ENCODE measurements around the gene CCDC12.

Gene CCDC12

DNA sequence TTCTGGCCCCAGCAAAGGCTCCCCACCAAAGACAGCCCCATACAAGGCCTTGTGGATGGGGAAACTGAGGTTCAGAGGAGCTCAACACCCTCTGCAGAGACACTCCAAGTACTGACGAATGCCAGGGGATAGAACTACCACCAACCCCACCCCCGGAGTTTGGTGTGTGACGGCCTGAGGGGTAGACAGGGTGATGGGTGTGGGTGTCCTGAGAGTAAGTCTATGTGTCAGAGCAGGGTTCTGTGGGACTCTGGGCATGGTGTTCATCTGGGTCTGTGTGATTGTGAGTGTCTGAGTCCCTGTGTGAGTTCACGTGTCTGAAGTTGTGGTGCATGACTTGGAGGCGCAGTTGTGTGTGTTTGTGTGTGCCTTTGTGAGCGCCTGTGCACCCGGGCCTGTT is 91.6 kb downstream of the CCDC12 start:
- H3K36me3 ChIP-seq (ENCODE audit: control insufficient read depth, insufficient read depth, low read length): no peaks in the 10 kb centered on the region
- 82 to 95% methylated on average over 2 to 4 of the region's 7 CpGs for WGBS, 2 experiments (ENCODE audit: insufficient coverage in 2 of 2)

DNA sequence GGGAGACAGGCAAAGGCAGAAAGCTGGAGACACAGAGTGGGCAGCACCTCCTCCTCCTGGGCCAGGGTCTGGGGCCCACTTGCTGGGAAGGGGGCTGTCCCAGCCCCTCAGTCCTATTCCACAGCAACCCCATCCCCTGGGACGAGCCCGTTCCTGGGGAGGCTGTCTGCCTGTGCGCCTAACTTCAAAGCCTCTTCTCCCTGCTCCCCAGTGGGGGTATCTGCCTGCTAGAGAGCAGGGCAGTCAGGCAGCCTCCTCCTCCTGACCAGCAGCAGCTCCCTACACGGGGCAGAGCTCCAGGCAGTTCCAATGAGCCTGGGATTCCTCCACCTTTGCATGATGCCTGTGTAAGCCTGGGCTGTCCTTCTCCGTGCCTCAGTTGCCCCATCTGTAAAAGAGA is 92.1 kb downstream of the CCDC12 start:
- Histone ChIP-seq H3K4me1 (ENCODE audit: control insufficient read depth, insufficient read depth, low read length, poor library complexity, severe bottlenecking) (peaks cover 20% of the 10 kb centered on the region), H3K4me3 (ENCODE audit: extremely low read depth, insufficient read depth, low read length, poor library complexity, severe bottlenecking) (peak overlapping the region; percentile 41), H3K27ac (ENCODE audit: low read depth, low read length, severe bottlenecking) (no peak overlapping the region), H3K36me3 (ENCODE audit: control insufficient read depth, insufficient read depth, low read length) (no peaks in the 10 kb centered on the region), H3K9me3 (ENCODE audit: control insufficient read depth, low read length) (no peaks in the 10 kb centered on the region)
- WGBS, 2 experiments (ENCODE audit: insufficient coverage in 2 of 2): 23 to 24% methylated on average over 5 of the region's 5 CpGs

More for the DNA sequence above, 91.6 kb downstream of the CCDC12 start:
- Histone ChIP-seq H3K4me1 (ENCODE audit: control insufficient read depth, insufficient read depth, low read length, poor library complexity, severe bottlenecking) (peaks cover 17% of the 10 kb centered on the region), H3K27ac (ENCODE audit: low read depth, low read length, severe bottlenecking) (no peak overlapping the region), H3K4me3 (ENCODE audit: extremely low read depth, insufficient read depth, low read length, poor library complexity, severe bottlenecking) (no peak overlapping the region), H3K9me3 (ENCODE audit: control insufficient read depth, low read length) (no peaks in the 10 kb centered on the region)

DNA sequence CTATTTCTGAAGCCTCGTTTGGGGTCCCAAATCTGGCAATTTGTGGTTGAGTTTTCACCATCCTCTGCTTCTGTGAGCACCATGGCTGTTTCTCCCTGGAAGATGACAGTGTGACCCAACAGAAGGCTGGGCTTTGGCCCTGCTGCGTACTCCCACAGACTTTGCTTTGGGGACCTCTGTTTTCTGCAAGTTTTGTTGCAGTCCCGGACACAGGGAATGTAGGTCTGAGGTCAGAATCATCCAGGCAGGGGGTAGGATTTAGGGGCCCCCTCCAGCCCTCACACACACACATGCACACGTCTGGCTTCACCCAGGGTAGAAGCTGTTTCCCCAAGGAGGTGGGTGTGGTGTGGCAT is 92.7 kb downstream of the CCDC12 start:
- H3K27ac ChIP-seq (ENCODE audit: low read depth, low read length, severe bottlenecking): no peak overlapping the region
- no peaks in the 10 kb centered on the region for H3K9me3 ChIP-seq (ENCODE audit: control insufficient read depth, low read length)
- peak overlapping the region; percentile 41 for H3K4me3 ChIP-seq (ENCODE audit: extremely low read depth, insufficient read depth, low read length, poor library complexity, severe bottlenecking)
- peaks cover 25% of the 10 kb centered on the region for H3K4me1 ChIP-seq (ENCODE audit: control insufficient read depth, insufficient read depth, low read length, poor library complexity, severe bottlenecking)
- WGBS, 2 experiments (ENCODE audit: insufficient coverage in 2 of 2): 11 to 26% methylated on average over 3 of the region's 4 CpGs
- H3K36me3 ChIP-seq (ENCODE audit: control insufficient read depth, insufficient read depth, low read length): no peaks in the 10 kb centered on the region

DNA sequence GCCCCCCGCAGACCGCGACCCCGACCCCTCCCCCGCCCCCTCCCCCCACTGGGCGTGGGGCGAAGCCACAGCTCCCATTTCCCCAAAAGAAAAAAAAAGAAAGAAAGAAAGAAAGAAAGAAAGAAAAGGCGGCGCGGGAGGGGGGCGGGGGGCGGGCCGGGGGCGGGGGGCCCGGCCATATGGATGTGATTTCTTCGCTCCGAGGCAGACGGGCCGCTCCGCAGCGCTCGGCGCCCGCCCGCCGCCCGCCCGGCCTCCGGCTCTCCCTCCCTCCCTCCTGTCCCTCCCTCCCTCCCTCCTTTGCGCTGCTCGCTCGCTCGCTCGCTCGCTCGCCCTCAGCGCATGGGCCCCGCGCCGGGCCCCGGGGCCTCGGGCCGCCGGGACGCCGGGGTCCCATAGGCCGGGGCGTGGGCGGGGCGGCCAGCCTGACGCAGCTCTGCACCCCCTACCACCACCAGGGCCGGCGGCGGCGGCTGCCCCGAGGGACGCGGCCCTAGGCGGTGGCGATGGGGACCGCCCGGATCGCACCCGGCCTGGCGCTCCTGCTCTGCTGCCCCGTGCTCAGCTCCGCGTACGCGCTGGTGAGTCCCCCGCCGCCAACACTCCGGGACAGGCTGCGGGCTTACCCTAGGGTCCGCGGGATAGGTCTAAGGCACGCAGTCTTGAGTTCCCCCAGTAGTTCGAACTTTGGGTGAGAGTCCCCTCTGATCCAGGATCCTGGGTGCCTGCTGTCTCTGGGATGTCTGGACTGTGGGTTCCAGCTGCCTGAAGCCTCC is 93.3 kb downstream of the CCDC12 start:
- Histone ChIP-seq H3K27ac (ENCODE audit: low read depth, low read length, severe bottlenecking) (no peak overlapping the region), H3K4me1 (ENCODE audit: control insufficient read depth, insufficient read depth, low read length, poor library complexity, severe bottlenecking) (peaks cover 26% of the 10 kb centered on the region), H3K36me3 (ENCODE audit: control insufficient read depth, insufficient read depth, low read length) (no peaks in the 10 kb centered on the region), H3K9me3 (ENCODE audit: control insufficient read depth, low read length) (no peaks in the 10 kb centered on the region), H3K4me3 (ENCODE audit: extremely low read depth, insufficient read depth, low read length, poor library complexity, severe bottlenecking) (peak overlapping the region; percentile 54)
- 1% methylated on average over 38 to 45 of the region's 78 CpGs for WGBS, 2 experiments (ENCODE audit: insufficient coverage in 2 of 2)

DNA sequence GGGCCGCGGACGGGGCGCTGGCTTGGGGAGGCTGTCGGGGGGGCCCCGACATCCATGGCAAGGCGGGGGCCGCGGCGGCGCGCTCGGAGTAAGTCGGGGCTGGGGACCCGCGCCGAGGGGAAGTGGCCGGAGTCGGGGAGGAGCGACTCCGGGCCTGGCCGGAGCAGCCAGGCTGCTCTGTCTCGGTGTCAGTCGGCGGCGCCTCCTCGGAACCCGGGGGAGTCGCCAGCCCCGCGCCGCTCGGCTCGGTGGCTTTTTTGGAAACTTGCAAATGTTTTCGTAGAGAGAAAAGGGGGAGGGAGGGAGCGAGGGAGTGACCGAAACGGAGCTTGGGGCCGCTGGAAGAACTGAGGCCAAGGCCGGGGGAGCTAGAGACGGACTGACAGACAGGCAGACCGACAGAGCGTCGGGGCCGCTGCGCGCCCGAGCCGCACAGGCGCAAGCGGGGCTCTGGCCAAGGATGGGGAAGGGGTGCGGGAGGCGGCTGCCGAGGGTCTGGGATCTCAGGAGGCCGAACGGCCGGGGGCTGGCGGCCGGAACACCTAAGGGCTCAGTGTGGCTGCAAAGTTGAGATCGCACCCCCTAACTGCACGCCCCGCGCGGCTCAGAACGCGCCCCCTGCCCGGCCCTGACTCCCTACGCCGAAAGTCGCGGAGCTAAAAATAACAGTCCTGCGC is 94.0 kb downstream of the CCDC12 start:
- Histone ChIP-seq H3K36me3 (ENCODE audit: control insufficient read depth, insufficient read depth, low read length) (no peaks in the 10 kb centered on the region), H3K4me3 (ENCODE audit: extremely low read depth, insufficient read depth, low read length, poor library complexity, severe bottlenecking) (peak overlapping the region; percentile 54), H3K9me3 (ENCODE audit: control insufficient read depth, low read length) (no peaks in the 10 kb centered on the region), H3K27ac (ENCODE audit: low read depth, low read length, severe bottlenecking) (no peak overlapping the region), H3K4me1 (ENCODE audit: control insufficient read depth, insufficient read depth, low read length, poor library complexity, severe bottlenecking) (peaks cover 32% of the 10 kb centered on the region)
- 0 to 1% methylated on average over 55 to 61 of the region's 72 CpGs for WGBS, 2 experiments (ENCODE audit: insufficient coverage in 2 of 2)

DNA sequence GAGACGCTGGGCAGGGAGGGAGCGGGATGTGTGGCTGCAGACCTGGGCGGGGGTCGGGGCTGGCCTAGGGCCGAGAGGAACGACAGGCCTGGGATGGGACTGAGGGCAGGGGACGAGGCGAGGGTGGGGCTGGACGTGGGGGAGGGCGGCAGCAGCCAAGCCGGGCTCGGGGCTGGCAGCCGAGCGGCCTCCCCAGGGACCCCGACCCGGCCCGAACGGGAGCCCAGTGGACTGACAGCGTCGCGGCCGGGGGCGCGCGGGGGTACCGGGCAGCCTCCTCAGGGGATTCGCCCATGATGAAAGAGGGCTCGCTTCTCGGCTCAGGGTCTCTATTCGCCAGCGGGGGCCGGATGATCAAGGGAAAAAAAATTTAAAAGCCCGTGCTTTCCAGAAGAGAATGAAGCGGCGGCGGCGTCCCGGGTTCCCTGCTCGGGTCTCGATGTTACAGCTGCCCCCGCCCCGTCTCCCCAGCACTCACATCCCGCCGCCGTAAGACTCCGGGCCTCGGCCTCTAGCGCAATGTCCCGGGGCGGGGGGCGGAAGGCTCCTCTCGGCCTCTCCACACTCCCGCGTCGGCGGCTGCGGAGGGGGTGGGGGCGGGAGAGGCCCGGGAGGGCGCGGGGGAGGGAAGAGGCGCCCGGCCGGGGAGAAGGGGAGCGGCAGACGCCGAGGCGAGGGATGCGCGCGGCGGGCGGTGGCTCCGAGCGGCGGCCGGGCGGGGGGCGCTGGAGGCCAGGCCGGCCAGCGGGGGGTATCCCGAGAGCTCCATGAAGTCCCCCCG is 94.8 kb downstream of the CCDC12 start:
- 0 to 1% methylated on average over 42 to 55 of the region's 83 CpGs for WGBS, 2 experiments (ENCODE audit: insufficient coverage in 2 of 2)
- Histone ChIP-seq H3K9me3 (ENCODE audit: control insufficient read depth, low read length) (no peaks in the 10 kb centered on the region), H3K27ac (ENCODE audit: low read depth, low read length, severe bottlenecking) (no peak overlapping the region), H3K4me3 (ENCODE audit: extremely low read depth, insufficient read depth, low read length, poor library complexity, severe bottlenecking) (peak overlapping the region; percentile 54), H3K4me1 (ENCODE audit: control insufficient read depth, insufficient read depth, low read length, poor library complexity, severe bottlenecking) (peaks cover 39% of the 10 kb centered on the region), H3K36me3 (ENCODE audit: control insufficient read depth, insufficient read depth, low read length) (no peaks in the 10 kb centered on the region)

DNA sequence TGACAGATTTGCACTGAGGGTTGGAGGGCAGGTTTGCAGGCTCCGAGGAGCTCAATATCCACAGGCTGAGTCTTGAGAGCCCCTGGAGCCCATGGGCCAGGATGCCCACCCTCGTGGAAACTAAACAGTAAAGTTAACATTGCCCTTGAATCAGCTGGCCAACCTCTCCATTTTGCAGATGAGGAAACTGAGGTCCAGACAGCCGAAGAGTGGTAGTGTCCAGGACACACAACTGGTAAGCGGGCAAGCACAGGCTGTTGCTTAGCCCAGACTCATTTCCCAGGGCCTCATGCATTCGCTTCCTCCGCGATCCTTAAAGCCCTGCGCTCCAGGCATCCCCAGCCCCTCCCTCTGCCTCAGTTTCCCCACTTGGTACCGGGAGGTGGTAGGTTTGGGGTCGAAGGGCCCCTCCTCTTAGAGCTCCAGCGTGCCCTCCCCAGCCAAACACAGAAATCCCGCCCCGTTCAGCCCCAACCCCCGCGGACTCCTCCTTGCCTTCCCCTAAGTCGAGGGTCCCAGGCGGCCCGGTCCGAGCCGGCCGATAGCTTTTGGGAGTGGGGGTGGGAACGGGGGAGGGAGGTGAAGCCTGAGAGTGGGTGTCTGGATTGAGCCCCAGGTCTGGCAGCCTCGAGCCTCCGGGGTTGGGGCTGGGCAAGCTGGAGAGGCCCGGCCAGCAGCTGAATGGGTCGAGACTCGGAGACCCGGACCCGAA is 95.5 kb downstream of the CCDC12 start:
- H3K27ac ChIP-seq (ENCODE audit: low read depth, low read length, severe bottlenecking): no peak overlapping the region
- H3K4me1 ChIP-seq (ENCODE audit: control insufficient read depth, insufficient read depth, low read length, poor library complexity, severe bottlenecking): peaks cover 45% of the 10 kb centered on the region
- H3K36me3 ChIP-seq (ENCODE audit: control insufficient read depth, insufficient read depth, low read length): no peaks in the 10 kb centered on the region
- WGBS, 2 experiments (ENCODE audit: insufficient coverage in 2 of 2): 22% methylated on average over 13 to 21 of the region's 29 CpGs
- no peaks in the 10 kb centered on the region for H3K9me3 ChIP-seq (ENCODE audit: control insufficient read depth, low read length)
- H3K4me3 ChIP-seq (ENCODE audit: extremely low read depth, insufficient read depth, low read length, poor library complexity, severe bottlenecking): peak overlapping the region; percentile 54

DNA sequence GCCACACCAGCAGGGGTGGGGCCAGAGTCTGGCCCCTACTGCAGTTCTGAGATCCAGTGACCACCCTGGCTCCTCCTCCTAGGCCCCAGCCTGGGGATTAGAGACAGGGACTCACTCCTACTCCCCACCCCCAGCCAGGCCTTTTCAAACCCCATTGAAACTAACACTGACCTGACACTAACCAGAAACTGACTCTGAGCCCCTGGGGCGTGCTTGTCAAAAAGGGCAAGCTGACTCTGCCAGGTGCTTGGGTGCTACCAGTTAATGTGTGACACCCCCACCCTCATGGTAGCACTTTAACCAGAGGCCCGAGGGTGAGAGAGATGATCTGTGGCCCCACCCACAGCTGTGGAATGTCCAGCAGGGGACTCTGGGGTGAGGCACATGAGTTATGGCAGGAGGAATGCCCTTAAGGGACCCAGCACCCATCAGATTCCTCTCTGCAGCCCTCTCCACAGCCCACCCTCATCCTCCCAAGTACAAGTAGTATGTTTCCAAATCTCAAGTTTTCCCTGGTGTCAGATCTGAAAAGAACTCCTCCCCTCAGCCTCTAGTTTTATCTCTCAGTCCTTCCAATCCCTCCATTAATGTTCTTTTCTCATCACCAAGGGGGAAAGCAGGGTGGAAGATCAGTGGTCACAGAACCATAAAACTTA is 97.6 kb downstream of the CCDC12 start:
- H3K4me1 ChIP-seq (ENCODE audit: control insufficient read depth, insufficient read depth, low read length, poor library complexity, severe bottlenecking): peaks cover 44% of the 10 kb centered on the region
- H3K27ac ChIP-seq (ENCODE audit: low read depth, low read length, severe bottlenecking): peak overlapping the region; percentile 81
- no peaks in the 10 kb centered on the region for H3K36me3 ChIP-seq (ENCODE audit: control insufficient read depth, insufficient read depth, low read length)
- no peak overlapping the region for H3K4me3 ChIP-seq (ENCODE audit: extremely low read depth, insufficient read depth, low read length, poor library complexity, severe bottlenecking)
- no peaks in the 10 kb centered on the region for H3K9me3 ChIP-seq (ENCODE audit: control insufficient read depth, low read length)
- WGBS, 2 experiments (ENCODE audit: insufficient coverage in 2 of 2): 83% methylated on average over 1 of the region's 2 CpGs; no CpG with 5 or more reads in 1 of the 2 experiments

DNA sequence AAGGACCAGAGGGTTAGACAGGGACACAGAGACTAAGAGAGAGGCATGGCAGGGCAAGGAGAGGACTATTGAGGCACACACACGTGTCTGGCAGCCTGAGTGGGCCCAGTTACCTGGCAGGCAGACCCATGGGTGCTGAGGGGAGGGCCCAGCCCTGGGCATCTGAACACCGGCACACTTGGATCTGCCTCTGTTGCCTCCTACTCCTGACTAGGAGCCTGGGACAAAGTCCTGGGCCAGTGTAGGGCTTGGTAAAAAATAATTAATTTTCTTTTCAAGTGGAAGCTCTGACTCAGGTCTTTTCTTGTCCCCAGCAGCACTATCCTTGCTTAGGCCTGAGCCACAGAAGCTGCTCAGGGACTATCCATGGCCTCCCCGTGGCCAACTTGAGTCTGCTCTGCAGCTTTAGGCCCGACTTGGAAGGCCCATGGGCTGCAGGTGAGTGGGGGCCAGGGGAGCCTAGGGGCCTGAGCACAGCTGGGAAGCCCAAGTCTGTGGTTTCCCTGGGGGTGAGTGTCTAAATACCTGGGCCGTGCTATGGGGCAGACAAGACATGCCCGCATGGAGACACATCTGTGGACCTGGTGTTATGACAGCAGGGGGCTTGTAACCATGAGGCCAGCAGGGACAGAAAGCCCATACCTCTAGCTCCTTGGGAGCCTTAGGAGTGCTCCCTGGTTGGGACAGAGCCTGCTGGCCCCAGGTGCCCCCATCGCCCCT is 99.0 kb downstream of the CCDC12 start, which contains the start of gene PTH1R:
TSS of gene PTH1R (plus strand) at position 316 of the 720 bp plus-strand sequence. CDS start 5,839 bp downstream, outside the sequence.
- H3K9me3 ChIP-seq (ENCODE audit: control insufficient read depth, low read length): no peaks in the 10 kb centered on the region
- no peak within 1 kb of the TSS for H3K4me3 ChIP-seq (ENCODE audit: extremely low read depth, insufficient read depth, low read length, poor library complexity, severe bottlenecking)
- 82 to 86% methylated on average over 6 of the region's 7 CpGs for WGBS, 2 experiments (ENCODE audit: insufficient coverage in 2 of 2)
- H3K4me1 ChIP-seq (ENCODE audit: control insufficient read depth, insufficient read depth, low read length, poor library complexity, severe bottlenecking): peaks cover 47% of the 10 kb centered on the region
- no peaks in the 10 kb centered on the region for H3K36me3 ChIP-seq (ENCODE audit: control insufficient read depth, insufficient read depth, low read length)
- H3K27ac ChIP-seq (ENCODE audit: low read depth, low read length, severe bottlenecking): peak within 1 kb of the TSS; percentile 81
